ENCODE data around the gene SYNPR.

Gene SYNPR

GRCh38 chr3:63493101-63493500, 215.0 kb downstream of the SYNPR start:
- no peaks in the 10 kb centered on the region for H3K36me3 ChIP-seq
- H3K27me3 ChIP-seq, result peaks cover 15% of the 10 kb centered on the region
- no peaks in the 10 kb centered on the region for H3K9me3 ChIP-seq
- no peak overlapping the region for H3K4me3 ChIP-seq (ENCODE audit: low read depth, low read length)
- DNase-seq, result no peak
- no peaks in the 10 kb centered on the region for H3K4me1 ChIP-seq
- TF ChIP-seq CTCF (IDR thresholded peaks at IDR 0.05; ENCODE audit: low read depth, low read length), result no peak

- TF ChIP-seq CTCF (IDR thresholded peaks at IDR 0.05; ENCODE audit: low read depth, low read length), result no peak
- Histone ChIP-seq H3K9me3 (no peaks in the 10 kb centered on the region), H3K27me3 (peaks cover 15% of the 10 kb centered on the region), H3K4me3 (ENCODE audit: low read depth, low read length) (no peak overlapping the region), H3K36me3 (no peaks in the 10 kb centered on the region), H3K4me1 (no peaks in the 10 kb centered on the region)
- DNase-seq, result no peak
Observed at GRCh38 chr3:63494646-63495045, 216.5 kb downstream of the SYNPR start.

- Histone ChIP-seq H3K4me3 (ENCODE audit: low read depth, low read length) (no peak overlapping the region), H3K36me3 (no peaks in the 10 kb centered on the region), H3K4me1 (no peaks in the 10 kb centered on the region), H3K9me3 (no peaks in the 10 kb centered on the region), H3K27me3 (peaks cover 17% of the 10 kb centered on the region)
- no peak for DNase-seq
- no peak for TF ChIP-seq CTCF (IDR thresholded peaks at IDR 0.05; ENCODE audit: low read depth, low read length)
Observed at GRCh38 chr3:63497641-63498040, 219.5 kb downstream of the SYNPR start.

GRCh38 chr3:63500196-63500595, 222.1 kb downstream of the SYNPR start:
- no peak for TF ChIP-seq CTCF (IDR thresholded peaks at IDR 0.05; ENCODE audit: low read depth, low read length)
- no peaks in the 10 kb centered on the region for H3K9me3 ChIP-seq
- DNase-seq, result no peak

GRCh38 chr3:63508305-63508704, 230.2 kb downstream of the SYNPR start:
- Histone ChIP-seq H3K36me3 (no peaks in the 10 kb centered on the region), H3K4me1 (no peaks in the 10 kb centered on the region), H3K27me3 (peaks cover 6% of the 10 kb centered on the region; the same call in 1 of the 2 replicates), H3K4me3 (ENCODE audit: low read depth, low read length) (no peak overlapping the region), H3K9me3 (no peaks in the 10 kb centered on the region)
- TF ChIP-seq CTCF (IDR thresholded peaks at IDR 0.05; ENCODE audit: low read depth, low read length), result no peak
- no peak for DNase-seq

More at GRCh38 chr3:63500196-63500595, 222.1 kb downstream of the SYNPR start:
- Histone ChIP-seq H3K36me3 (no peaks in the 10 kb centered on the region), H3K4me3 (ENCODE audit: low read depth, low read length) (no peak overlapping the region), H3K27me3 (peaks cover 16% of the 10 kb centered on the region), H3K4me1 (no peaks in the 10 kb centered on the region)

- no peak overlapping the region for H3K4me3 ChIP-seq (ENCODE audit: low read depth, low read length)
- peaks cover 8% of the 10 kb centered on the region; the same call in 1 of the 2 replicates for H3K27me3 ChIP-seq
- H3K9me3 ChIP-seq, result no peaks in the 10 kb centered on the region
- H3K4me1 ChIP-seq, result no peaks in the 10 kb centered on the region
- H3K36me3 ChIP-seq, result no peaks in the 10 kb centered on the region
- no peak for DNase-seq
- TF ChIP-seq CTCF (IDR thresholded peaks at IDR 0.05; ENCODE audit: low read depth, low read length), result no peak
Observed at GRCh38 chr3:63508771-63509170, 230.7 kb downstream of the SYNPR start.

Data from BE2C (cell line).